ENCODE data around the gene SCGB1C1. TPM values are rescaled to one million over a fixed set of nuclear protein-coding genes. Genes with fewer than 3 reads are reported as not detected.

SCGB1C1 gene
- total and polyA plus RNA-seq, 9 of the 15 experiments (the other 6 are each of a cell fraction or from before 2014, with no cell fraction given): not detected

DNA sequence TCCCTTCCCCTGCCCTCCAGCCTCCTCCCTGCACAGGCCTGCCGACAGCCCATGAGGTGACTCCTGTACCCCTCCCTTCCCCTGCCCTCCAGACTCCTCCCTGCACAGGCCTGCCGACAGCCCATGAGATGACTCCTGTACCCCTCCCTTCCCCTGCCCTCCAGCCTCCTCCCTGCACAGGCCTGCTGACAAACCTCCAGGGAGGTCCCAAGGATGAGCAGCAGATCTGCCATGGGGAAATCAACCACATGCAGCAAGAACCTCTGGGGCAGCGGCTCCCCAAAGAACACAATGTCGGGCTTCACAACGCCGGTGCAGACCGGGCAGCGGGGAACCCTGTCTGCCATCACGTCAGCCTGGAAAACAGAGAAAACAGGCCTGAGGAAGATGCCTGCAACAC lies 31.0 kb downstream of the SCGB1C1 start (continued):
- TF ChIP-seq, protein P1, sequence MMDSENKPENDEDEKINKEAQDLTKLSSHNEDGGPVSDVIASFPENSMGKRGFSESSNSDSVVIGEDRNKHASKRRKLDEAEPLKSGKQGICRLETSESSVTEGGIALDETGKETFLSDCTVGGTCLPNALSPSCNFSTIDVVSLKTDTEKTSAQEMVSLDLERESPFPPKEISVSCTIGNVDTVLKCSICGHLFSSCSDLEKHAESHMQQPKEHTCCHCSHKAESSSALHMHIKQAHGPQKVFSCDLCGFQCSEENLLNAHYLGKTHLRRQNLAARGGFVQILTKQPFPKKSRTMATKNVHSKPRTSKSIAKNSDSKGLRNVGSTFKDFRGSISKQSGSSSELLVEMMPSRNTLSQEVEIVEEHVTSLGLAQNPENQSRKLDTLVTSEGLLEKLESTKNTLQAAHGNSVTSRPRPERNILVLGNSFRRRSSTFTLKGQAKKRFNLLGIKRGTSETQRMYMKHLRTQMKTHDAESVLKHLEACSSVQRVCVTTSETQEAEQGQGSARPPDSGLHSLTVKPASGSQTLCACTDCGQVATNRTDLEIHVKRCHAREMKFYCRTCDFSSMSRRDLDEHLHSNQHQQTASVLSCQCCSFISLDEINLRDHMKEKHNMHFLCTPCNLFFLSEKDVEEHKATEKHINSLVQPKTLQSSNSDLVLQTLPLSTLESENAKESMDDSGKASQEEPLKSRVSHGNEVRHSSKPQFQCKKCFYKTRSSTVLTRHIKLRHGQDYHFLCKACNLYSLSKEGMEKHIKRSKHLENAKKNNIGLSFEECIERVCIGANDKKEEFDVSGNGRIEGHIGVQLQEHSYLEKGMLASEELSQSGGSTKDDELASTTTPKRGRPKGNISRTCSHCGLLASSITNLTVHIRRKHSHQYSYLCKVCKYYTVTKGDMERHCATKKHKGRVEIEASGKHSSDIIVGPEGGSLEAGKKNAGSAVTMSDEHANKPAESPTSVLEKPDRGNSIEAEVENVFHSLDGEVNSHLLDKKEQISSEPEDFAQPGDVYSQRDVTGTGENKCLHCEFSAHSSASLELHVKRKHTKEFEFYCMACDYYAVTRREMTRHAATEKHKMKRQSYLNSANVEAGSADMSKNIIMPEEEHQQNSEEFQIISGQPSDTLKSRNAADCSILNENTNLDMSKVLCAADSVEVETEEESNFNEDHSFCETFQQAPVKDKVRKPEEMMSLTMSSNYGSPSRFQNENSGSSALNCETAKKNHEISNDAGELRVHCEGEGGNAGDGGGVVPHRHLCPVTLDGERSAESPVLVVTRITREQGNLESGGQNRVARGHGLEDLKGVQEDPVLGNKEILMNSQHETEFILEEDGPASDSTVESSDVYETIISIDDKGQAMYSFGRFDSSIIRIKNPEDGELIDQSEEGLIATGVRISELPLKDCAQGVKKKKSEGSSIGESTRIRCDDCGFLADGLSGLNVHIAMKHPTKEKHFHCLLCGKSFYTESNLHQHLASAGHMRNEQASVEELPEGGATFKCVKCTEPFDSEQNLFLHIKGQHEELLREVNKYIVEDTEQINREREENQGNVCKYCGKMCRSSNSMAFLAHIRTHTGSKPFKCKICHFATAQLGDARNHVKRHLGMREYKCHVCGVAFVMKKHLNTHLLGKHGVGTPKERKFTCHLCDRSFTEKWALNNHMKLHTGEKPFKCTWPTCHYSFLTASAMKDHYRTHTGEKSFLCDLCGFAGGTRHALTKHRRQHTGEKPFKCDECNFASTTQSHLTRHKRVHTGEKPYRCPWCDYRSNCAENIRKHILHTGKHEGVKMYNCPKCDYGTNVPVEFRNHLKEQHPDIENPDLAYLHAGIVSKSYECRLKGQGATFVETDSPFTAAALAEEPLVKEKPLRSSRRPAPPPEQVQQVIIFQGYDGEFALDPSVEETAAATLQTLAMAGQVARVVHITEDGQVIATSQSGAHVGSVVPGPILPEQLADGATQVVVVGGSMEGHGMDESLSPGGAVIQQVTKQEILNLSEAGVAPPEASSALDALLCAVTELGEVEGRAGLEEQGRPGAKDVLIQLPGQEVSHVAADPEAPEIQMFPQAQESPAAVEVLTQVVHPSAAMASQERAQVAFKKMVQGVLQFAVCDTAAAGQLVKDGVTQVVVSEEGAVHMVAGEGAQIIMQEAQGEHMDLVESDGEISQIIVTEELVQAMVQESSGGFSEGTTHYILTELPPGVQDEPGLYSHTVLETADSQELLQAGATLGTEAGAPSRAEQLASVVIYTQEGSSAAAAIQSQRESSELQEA (IDR thresholded peaks at IDR 0.05; ENCODE audit: low read depth): no peak
- no peak for TF ChIP-seq ZNF146 (CRISPR knock-in tag; IDR thresholded peaks at IDR 0.05; ENCODE audit: unreplicated experiment)
- TF ChIP-seq, protein P2, sequence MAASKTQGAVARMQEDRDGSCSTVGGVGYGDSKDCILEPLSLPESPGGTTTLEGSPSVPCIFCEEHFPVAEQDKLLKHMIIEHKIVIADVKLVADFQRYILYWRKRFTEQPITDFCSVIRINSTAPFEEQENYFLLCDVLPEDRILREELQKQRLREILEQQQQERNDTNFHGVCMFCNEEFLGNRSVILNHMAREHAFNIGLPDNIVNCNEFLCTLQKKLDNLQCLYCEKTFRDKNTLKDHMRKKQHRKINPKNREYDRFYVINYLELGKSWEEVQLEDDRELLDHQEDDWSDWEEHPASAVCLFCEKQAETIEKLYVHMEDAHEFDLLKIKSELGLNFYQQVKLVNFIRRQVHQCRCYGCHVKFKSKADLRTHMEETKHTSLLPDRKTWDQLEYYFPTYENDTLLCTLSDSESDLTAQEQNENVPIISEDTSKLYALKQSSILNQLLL (CRISPR knock-in tag; IDR thresholded peaks at IDR 0.05; ENCODE audit: borderline replicate concordance): no peak
- TF ChIP-seq, protein P3, sequence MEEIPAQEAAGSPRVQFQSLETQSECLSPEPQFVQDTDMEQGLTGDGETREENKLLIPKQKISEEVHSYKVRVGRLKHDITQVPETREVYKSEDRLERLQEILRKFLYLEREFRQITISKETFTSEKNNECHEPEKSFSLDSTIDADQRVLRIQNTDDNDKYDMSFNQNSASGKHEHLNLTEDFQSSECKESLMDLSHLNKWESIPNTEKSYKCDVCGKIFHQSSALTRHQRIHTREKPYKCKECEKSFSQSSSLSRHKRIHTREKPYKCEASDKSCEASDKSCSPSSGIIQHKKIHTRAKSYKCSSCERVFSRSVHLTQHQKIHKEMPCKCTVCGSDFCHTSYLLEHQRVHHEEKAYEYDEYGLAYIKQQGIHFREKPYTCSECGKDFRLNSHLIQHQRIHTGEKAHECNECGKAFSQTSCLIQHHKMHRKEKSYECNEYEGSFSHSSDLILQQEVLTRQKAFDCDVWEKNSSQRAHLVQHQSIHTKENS (CRISPR knock-in tag; IDR thresholded peaks at IDR 0.05): no peak
- no peak for TF ChIP-seq KLF6 (CRISPR knock-in tag; IDR thresholded peaks at IDR 0.05; ENCODE audit: borderline replicate concordance)
- TF ChIP-seq, protein P4, sequence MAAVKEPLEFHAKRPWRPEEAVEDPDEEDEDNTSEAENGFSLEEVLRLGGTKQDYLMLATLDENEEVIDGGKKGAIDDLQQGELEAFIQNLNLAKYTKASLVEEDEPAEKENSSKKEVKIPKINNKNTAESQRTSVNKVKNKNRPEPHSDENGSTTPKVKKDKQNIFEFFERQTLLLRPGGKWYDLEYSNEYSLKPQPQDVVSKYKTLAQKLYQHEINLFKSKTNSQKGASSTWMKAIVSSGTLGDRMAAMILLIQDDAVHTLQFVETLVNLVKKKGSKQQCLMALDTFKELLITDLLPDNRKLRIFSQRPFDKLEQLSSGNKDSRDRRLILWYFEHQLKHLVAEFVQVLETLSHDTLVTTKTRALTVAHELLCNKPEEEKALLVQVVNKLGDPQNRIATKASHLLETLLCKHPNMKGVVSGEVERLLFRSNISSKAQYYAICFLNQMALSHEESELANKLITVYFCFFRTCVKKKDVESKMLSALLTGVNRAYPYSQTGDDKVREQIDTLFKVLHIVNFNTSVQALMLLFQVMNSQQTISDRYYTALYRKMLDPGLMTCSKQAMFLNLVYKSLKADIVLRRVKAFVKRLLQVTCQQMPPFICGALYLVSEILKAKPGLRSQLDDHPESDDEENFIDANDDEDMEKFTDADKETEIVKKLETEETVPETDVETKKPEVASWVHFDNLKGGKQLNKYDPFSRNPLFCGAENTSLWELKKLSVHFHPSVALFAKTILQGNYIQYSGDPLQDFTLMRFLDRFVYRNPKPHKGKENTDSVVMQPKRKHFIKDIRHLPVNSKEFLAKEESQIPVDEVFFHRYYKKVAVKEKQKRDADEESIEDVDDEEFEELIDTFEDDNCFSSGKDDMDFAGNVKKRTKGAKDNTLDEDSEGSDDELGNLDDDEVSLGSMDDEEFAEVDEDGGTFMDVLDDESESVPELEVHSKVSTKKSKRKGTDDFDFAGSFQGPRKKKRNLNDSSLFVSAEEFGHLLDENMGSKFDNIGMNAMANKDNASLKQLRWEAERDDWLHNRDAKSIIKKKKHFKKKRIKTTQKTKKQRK (IDR thresholded peaks at IDR 0.05; ENCODE audit: borderline replicate concordance, low read depth, low read length): no peak
- no peak for TF ChIP-seq CEBPB (tag; IDR thresholded peaks at IDR 0.05)
- no peak for TF ChIP-seq PRMT5 (CRISPR knock-in tag; IDR thresholded peaks at IDR 0.05)

All from K562 (cell line).